T-helper 1 cell treated with Interleukin-12 subunit alpha and Interleukin-12 subunit beta and Interleukin-4 antibody, amounts not matched to agents 30 ng/mL and 1 ng/mL, for 36 hours (primary cell): Measurements from ENCODE around the gene DTNBP1. TPM values are rescaled to one million over a fixed set of nuclear protein-coding genes. Genes with fewer than 3 reads are reported as not detected.

Experiments used
- intact Hi-C: fragments of 100-400 bp; cut with micrococcal nuclease; formaldehyde crosslinking; loops from one replicate; pipeline ENCODE4 v1.15.1; 2024
- total RNA-seq: library from RNA; stranded (reverse); gene quantifications from 2 replicates; pipeline ENCODE4 v1.2.3, GENCODE V29; 2022

Gene DTNBP1
- total RNA-seq, 1 donor from 2014 or later, result 29.2 TPM

GRCh38 chr6:15518057-15518456 lies 144.8 kb downstream of the DTNBP1 start:
- intact Hi-C loops, result no loop called here

GRCh38 chr6:15517600-15517999 lies 145.2 kb downstream of the DTNBP1 start:
- intact Hi-C loops, result no loop called here

GRCh38 chr6:15516923-15517560 lies 145.8 kb downstream of the DTNBP1 start:
- intact Hi-C loops, result no loop called here

- intact Hi-C loops, result no loop called here
Observed at GRCh38 chr6:15516378-15516777, 146.4 kb downstream of the DTNBP1 start.

- intact Hi-C loops, result no loop called here
Observed at GRCh38 chr6:15515660-15516375, 147.0 kb downstream of the DTNBP1 start.

GRCh38 chr6:15515226-15515625 lies 147.6 kb downstream of the DTNBP1 start:
- intact Hi-C loops, result no loop called here

GRCh38 chr6:15513801-15514711 lies 148.8 kb downstream of the DTNBP1 start:
- intact Hi-C loops, result no loop called here

- intact Hi-C loops, result no loop called here
Observed at GRCh38 chr6:15513131-15513771, 149.6 kb downstream of the DTNBP1 start.

GRCh38 chr6:15512721-15513120 lies 150.1 kb downstream of the DTNBP1 start:
- intact Hi-C loops, result no loop called here

- intact Hi-C loops, result no loop called here
Observed at GRCh38 chr6:15512126-15512525, 150.7 kb downstream of the DTNBP1 start.

- intact Hi-C loops, result no loop called here
Observed at GRCh38 chr6:15511248-15512125, 151.3 kb downstream of the DTNBP1 start.

- intact Hi-C loops, result no loop called here
Observed at GRCh38 chr6:15510536-15511247, 152.1 kb downstream of the DTNBP1 start.

GRCh38 chr6:15510121-15510520 lies 152.7 kb downstream of the DTNBP1 start:
- intact Hi-C loops, result no loop called here

- intact Hi-C loops, result no loop called here
Observed at GRCh38 chr6:15509335-15509933, 153.4 kb downstream of the DTNBP1 start.

GRCh38 chr6:15508931-15509330 lies 153.9 kb downstream of the DTNBP1 start:
- intact Hi-C loops, result no loop called here

GRCh38 chr6:15508441-15508871 lies 154.4 kb downstream of the DTNBP1 start:
- intact Hi-C loops, result no loop called here

- intact Hi-C loops, result no loop called here
Observed at GRCh38 chr6:15507746-15508145, 155.1 kb downstream of the DTNBP1 start.

GRCh38 chr6:15507221-15507620 lies 155.6 kb downstream of the DTNBP1 start:
- intact Hi-C loops, result no loop called here

- intact Hi-C loops, result no loop called here
Observed at GRCh38 chr6:15506066-15506465, 156.8 kb downstream of the DTNBP1 start.
